Gastrocnemius medialis (tissue), 4 donors: Measurements from ENCODE around the gene S100A7A. TPM values are rescaled to one million over a fixed set of nuclear protein-coding genes. Genes with fewer than 3 reads are reported as not detected.
"Not testable (repeated sequence)": the region's sequence is repeated elsewhere in the genome, so short reads cannot be mapped to it uniquely, and the experiment has no call there.

Experiments
- ATAC-seq, 2 donors: fragments of 150-250 bp; one replicate each; pipeline ENCODE4 v1.9.1; 2016
- DNase-seq, 2 donors: peaks; one replicate each; pipeline ENCODE4 v3.0.0-alpha.2; 2019
- H3K27ac ChIP-seq, 4 donors: fragments of 200-600 bp; sonication (generic); 1 replicate in 1 of 4; 2 replicates in 3 of 4; pipeline ENCODE4 v1.5.1; 2016 to 2018; ENCODE audit warnings: mild to moderate bottlenecking in 2 of 4, moderate library complexity in 1 of 4
- H3K27me3 ChIP-seq, 3 donors: fragments of 200-600 bp; sonication (generic) in 2 of 3; 1 replicate in 1 of 3; 2 replicates in 2 of 3; pipeline versions ENCODE4 v1.5.1 to v1.6.0; 2016 to 2019; ENCODE audit warnings: mild to moderate bottlenecking in 1 of 3, moderate library complexity in 1 of 3
- H3K36me3 ChIP-seq, 2 donors: fragments of 200-600 bp; sonication (generic) in 1 of 2; one replicate each; pipeline ENCODE4 v1.5.1; 2017 to 2018
- H3K4me1 ChIP-seq, 2 donors: fragments of 200-600 bp; sonication (generic) in 1 of 2; one replicate each; pipeline ENCODE4 v1.5.1; 2016 to 2017; ENCODE audit warnings: mild to moderate bottlenecking in 2 of 2
- H3K4me3 ChIP-seq, 4 donors: fragments of 200-600 bp; sonication (generic) in 3 of 4; 1 replicate in 1 of 4; 2 replicates in 3 of 4; pipeline ENCODE4 v1.5.1; 2016 to 2019; ENCODE audit warnings: mild to moderate bottlenecking in 2 of 4
- H3K9me3 ChIP-seq, 3 donors: fragments of 200-600 bp; sonication (generic) in 2 of 3; 1 replicate in 1 of 3; 2 replicates in 2 of 3; pipeline ENCODE4 v1.5.1; 2016 to 2019
- POLR2A ChIP-seq, 2 donors: fragments of 450-650 bp; IDR thresholded peaks; one replicate each; pipeline ENCODE4 v1.6.1; 2017; ENCODE audit warnings: antibody characterized with exemption in 2 of 2, mild to moderate bottlenecking in 2 of 2, moderate library complexity in 2 of 2
- in situ Hi-C, 4 donors: fragments of 200-750 bp; cut with MboI; loops; one replicate each; pipeline versions ENCODE4 v1.15.0 to v1.8.0; 2017; ENCODE audit warnings: low sequenced_read_pairs in 4 of 4
- intact Hi-C: fragments of 100-400 bp; cut with DNase I; formaldehyde crosslinking; loops from one replicate; pipeline ENCODE4 v1.15.1; 2023; ENCODE audit warnings: low total_unique reads
- total RNA-seq, 4 donors: library from RNA; depleted of rRNA; stranded (reverse); fragments of >200 nt; gene quantifications; one replicate each; pipeline versions ENCODE4 v1.1.0 to v1.2.3, GENCODE V29; 2016
- TF ChIP-seq, protein P1 (sequence below), 5 experiments: fragments of 450-650 bp in 3 of 5; fragments of 200-600 bp in 2 of 5; sonication (generic) in 2 of 5; IDR thresholded peaks in 4 of 5; conservative IDR thresholded peaks in 1 of 5; 1 replicate in 4 of 5; 2 replicates in 1 of 5; pipeline ENCODE4 v1.5.1; 2016 to 2019; ENCODE audit warnings: antibody characterized with exemption in 5 of 5, mild to moderate bottlenecking in 3 of 5, moderate library complexity in 3 of 5

Gene S100A7A
- total RNA-seq, 4 donors from 2014 or later = not detected

DNA sequence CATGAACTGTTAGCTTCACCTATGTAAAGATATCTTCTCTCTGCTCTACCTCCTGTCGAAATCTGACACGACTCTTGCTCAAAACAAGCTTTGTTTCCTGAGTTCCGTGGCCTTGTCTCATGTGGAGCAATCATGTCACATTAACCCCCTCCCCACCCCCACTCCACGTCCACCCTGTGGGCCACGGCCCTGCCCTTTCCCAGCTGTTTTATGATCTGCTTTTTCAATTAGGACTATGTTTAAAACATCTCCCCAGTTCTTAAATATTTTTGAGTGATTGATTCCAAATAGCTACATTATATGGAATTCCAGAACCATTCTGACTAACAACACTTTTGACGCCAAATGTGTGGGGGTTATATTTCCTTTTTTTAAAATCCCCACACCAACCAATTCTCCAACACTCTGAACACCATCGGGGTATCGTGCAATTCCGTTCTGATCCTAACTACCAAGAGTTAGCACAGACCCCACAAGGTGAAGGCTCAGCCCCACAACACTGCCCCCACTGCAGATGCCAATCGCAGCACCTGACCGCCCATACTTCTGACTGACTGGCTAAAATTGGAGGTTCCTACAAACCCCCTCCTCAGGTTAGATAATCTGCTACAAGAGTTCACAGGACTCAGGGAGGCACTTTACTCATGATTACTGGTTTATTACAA is 12.8 kb upstream of the S100A7A start:
- intact Hi-C loops (no loop called here), in situ Hi-C loops (no loop called here)
- ATAC-seq (no peak), DNase-seq (no peak)
- no peak for TF ChIP-seq POLR2A (IDR thresholded peaks at IDR 0.05)
- TF ChIP-seq, protein P1, sequence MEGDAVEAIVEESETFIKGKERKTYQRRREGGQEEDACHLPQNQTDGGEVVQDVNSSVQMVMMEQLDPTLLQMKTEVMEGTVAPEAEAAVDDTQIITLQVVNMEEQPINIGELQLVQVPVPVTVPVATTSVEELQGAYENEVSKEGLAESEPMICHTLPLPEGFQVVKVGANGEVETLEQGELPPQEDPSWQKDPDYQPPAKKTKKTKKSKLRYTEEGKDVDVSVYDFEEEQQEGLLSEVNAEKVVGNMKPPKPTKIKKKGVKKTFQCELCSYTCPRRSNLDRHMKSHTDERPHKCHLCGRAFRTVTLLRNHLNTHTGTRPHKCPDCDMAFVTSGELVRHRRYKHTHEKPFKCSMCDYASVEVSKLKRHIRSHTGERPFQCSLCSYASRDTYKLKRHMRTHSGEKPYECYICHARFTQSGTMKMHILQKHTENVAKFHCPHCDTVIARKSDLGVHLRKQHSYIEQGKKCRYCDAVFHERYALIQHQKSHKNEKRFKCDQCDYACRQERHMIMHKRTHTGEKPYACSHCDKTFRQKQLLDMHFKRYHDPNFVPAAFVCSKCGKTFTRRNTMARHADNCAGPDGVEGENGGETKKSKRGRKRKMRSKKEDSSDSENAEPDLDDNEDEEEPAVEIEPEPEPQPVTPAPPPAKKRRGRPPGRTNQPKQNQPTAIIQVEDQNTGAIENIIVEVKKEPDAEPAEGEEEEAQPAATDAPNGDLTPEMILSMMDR (IDR thresholded peaks at IDR 0.05 in 4 of 5, conservative IDR thresholded peaks at IDR 0.05 in 1 of 5) = no peak
- Histone ChIP-seq H3K9me3 (no peaks in the 10 kb centered on the region), H3K4me3 (no peak overlapping the region), H3K27ac (no peak overlapping the region), H3K4me1 (no peaks in the 10 kb centered on the region), H3K36me3 (no peaks in the 10 kb centered on the region), H3K27me3 (peaks cover 0 to 4% (median 0%) of the 10 kb centered on the region in 3 donors)

DNA sequence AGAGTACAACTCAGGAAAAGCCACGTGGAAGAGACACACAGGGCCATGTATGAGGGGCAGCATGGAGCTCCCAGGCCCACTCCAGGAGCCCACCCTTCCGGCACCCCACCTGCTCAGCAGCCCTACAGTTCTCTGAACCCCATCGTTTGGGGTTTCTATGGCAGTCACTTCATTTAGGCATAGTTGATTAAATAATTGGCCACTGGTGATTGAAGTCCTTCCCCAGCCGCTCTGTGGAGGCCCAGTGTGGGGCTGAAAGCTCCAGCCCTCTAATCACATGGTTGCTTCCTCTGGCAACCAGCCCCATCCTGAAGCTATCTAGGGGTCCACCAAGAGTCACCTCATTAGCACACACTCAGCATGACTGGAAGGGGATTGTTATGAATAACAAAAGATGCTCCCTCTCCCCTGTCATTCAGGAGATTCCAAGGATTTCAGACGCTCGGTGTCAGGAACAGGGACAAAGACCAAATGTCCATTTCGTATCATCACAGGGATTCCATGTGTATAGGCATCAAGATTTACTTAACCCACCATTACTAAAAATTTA is 12.2 kb upstream of the S100A7A start:
- H3K4me1 ChIP-seq = no peaks in the 10 kb centered on the region
- H3K4me3 ChIP-seq = no peak overlapping the region
- TF ChIP-seq, protein P1 (IDR thresholded peaks at IDR 0.05 in 4 of 5, conservative IDR thresholded peaks at IDR 0.05 in 1 of 5) = no peak
- no peak for TF ChIP-seq POLR2A (IDR thresholded peaks at IDR 0.05)
- H3K27ac ChIP-seq = no peak overlapping the region
- H3K27me3 ChIP-seq = peaks cover 0 to 4% (median 0%) of the 10 kb centered on the region in 3 donors
- intact Hi-C loops (no loop called here), in situ Hi-C loops (no loop called here)
- no peak for ATAC-seq
- no peaks in the 10 kb centered on the region for H3K36me3 ChIP-seq
- no peaks in the 10 kb centered on the region for H3K9me3 ChIP-seq
- no peak for DNase-seq

DNA sequence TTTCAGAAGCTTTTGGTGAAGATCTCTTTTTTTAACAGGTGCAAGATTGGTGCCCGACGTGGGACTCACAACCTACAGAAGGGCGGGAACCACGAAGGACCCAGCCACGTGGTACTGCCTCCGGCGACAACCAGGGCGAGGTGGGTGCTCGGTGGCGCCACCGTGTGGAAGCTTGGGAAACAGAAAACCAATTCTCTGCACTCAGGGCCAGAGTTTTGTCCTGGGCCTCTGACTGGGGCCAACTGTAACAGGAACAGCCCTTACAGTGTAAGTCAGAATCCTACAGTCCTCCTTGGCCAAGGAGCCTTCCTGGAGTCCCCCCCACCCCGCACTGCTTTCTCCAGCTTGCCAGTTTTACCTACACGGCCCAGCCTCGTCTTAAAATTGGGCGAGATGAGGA is 11.6 kb upstream of the S100A7A start:
- peak in 1 of 2 donors; percentile 72 for ATAC-seq
- intact Hi-C loops (no loop called here), in situ Hi-C loops (no loop called here)
- Histone ChIP-seq H3K4me3 (no peak overlapping the region), H3K9me3 (no peaks in the 10 kb centered on the region), H3K27me3 (peaks cover 0 to 4% (median 0%) of the 10 kb centered on the region in 3 donors), H3K27ac (no peak overlapping the region), H3K36me3 (no peaks in the 10 kb centered on the region), H3K4me1 (no peaks in the 10 kb centered on the region)
- peak in 1 of 2 donors; percentile 39 for DNase-seq
- TF ChIP-seq POLR2A (IDR thresholded peaks at IDR 0.05) = no peak
- TF ChIP-seq, protein P1 (IDR thresholded peaks at IDR 0.05 in 4 of 5, conservative IDR thresholded peaks at IDR 0.05 in 1 of 5) = peak; percentile 49 to 65 (median 52)

DNA sequence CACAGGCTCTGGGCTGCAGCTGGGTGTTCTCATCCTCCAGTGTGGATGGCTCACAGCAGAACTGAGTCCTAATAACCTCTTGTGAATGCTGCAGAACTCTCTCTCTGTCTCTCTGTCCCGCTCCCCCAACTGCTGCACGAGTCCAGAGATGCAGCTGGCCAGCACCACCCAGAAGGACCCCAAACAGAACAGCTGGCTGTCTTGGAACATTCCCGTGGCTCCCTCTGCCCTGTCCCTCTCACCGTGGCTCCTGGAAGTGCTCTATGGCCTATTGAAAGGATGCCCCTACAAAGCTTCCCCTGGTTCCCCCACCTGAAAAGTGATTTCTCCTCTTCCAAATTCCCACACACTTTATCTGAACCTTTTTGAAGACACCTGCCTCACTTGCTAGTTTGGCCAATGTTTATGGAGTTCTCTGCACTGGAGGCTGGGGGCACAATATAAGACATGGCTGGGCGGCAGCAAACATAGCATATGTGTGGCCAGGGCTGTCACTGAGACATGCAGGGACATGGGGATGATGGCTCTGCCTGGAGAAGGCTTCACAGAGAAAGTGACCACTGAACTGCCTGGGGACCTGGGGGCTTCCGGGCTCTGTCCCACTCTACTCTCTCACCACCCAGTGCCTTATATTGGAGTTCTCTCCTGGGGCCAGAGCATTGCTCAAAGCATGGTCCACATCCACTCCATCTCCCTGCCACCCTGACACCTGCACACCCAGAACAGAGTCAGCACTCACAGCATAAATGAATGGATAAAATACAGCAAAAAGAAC is 10.3 kb upstream of the S100A7A start:
- H3K27me3 ChIP-seq, H3K4me3 ChIP-seq, H3K27ac ChIP-seq, ATAC-seq, intact Hi-C loops, H3K4me1 ChIP-seq, DNase-seq, H3K36me3 ChIP-seq, H3K9me3 ChIP-seq, in situ Hi-C loops: not testable (repeated sequence)

DNA sequence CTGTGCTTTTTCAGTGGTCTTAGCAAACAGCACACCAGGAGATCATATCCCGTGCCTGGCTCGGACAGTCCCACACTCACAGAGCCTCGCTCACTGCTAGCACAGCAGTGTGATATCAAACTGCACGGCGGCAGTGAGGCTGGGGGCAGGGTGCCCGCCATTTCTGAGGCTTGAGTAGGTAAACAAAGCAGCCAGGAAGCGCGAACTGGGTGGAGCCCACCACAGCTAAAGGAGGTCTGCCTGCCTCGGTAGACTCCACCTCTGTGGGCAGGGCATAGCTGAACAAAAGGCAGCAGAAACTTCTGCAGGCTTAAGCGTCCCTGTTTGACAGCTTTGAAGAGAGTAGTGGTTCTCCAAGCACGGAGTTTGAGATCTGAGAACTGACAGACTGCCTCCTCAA is 9.0 kb upstream of the S100A7A start:
- H3K27ac ChIP-seq, H3K27me3 ChIP-seq, H3K9me3 ChIP-seq, in situ Hi-C loops, H3K4me3 ChIP-seq, DNase-seq, H3K4me1 ChIP-seq, intact Hi-C loops, ATAC-seq, H3K36me3 ChIP-seq: not testable (repeated sequence)

DNA sequence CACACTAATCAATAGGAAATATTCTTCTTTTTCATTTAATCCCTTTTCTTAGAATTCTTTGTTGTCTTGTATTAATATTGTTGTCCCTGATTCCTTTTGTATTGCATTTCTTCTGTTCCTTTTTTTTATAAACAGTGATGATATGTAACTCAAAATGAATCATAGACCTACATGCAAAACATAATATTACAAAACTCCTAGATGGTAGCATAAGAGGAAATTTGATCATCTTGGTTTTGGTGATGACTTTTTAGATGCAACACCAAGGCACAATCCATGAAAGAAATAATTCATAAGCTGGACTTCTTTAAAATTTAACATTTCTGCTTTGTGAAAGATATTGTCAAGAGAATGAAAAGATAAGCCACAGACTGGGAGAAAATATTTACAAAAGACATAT is 2.4 kb upstream of the S100A7A start:
- in situ Hi-C loops, intact Hi-C loops, H3K9me3 ChIP-seq, H3K36me3 ChIP-seq, H3K4me1 ChIP-seq, H3K27me3 ChIP-seq, ATAC-seq, H3K27ac ChIP-seq, H3K4me3 ChIP-seq, DNase-seq: not testable (repeated sequence)
